HepG2 (cell line): Measurements from ENCODE around the gene IRAK4. TPM values are rescaled to one million over a fixed set of nuclear protein-coding genes. Genes with fewer than 3 reads are reported as not detected.

ENCODE experiments used
- ATAC-seq: fragments of 200-7000 bp; cut with Tn5 transposase; 3 replicates; pipeline ENCODE4 v1.9.1; 2020; ENCODE audit warnings: mild to moderate bottlenecking, moderate library complexity
- BruUV-seq: library from RNA; stranded (reverse); fragments of 400-500 nt; replicated peaks from 2 replicates; lab custom pipeline; 2021; lab: Mats Ljungman, UMichigan
- CTCF ChIA-PET: fragments of 300-600 bp; formaldehyde crosslinking; extraction: SDS; loops from one replicate; lab custom pipeline; 2021; ENCODE audit warnings: low total read pairs, inconsistent platforms, low intra/inter-chr PET ratio; lab: Yijun Ruan, JAX
- POLR2A ChIA-PET: fragments of 350-600 bp; sonication (Branson Sonifier 250); formaldehyde crosslinking; loops from one replicate; lab custom pipeline; 2020; ENCODE audit warnings: antibody characterized with exemption, inconsistent platforms; lab: Yijun Ruan, JAX
- DNase-seq: peaks from one replicate; pipeline ENCODE4 v3.0.0-alpha.2; 2015; ENCODE audit warnings: low spot score
- FAIRE-seq: peaks from 3 replicates; lab custom pipeline; 2011; peaks lifted over from hg19 to GRCh38; lab: Jason Lieb, UNC
- H2AFZ ChIP-seq: one replicate; pipeline ENCODE4 v1.6.1; 2011; ENCODE audit warnings: low read length, inconsistent platforms
- H3K27ac ChIP-seq: fragments of 300-600 bp; 3 replicates; pipeline ENCODE4 v1.8.0; 2011; ENCODE audit warnings: mixed run types, mild to moderate bottlenecking, mixed read lengths, low read length, inconsistent platforms; ENCODE audit not compliant: insufficient read depth; ENCODE audit errors: extremely low read length
- H3K27me3 ChIP-seq, 2 experiments: fragments of 200-600 bp in 1 of 2; 2 replicates in 1 of 2; 3 replicates in 1 of 2; pipeline versions ENCODE4 v1.6.0 to v1.8.0; 2011; ENCODE audit warnings: low read length in 2 of 2, mild to moderate bottlenecking in 2 of 2, moderate library complexity in 2 of 2, inconsistent platforms in 1 of 2; ENCODE audit not compliant: insufficient read depth in 2 of 2, control insufficient read depth in 1 of 2
- H3K36me3 ChIP-seq, 2 experiments: fragments of 200-600 bp in 1 of 2; replicated peaks in 1 of 2; 2 replicates in 1 of 2; 3 replicates in 1 of 2; pipeline versions ENCODE4 v1.5.1 to v1.8.0; 2011; ENCODE audit warnings: low read length in 2 of 2, inconsistent platforms in 1 of 2; ENCODE audit not compliant: insufficient read depth in 2 of 2, control insufficient read depth in 1 of 2
- H3K4me1 ChIP-seq: 2 replicates; pipeline ENCODE4 v1.5.1; 2012; ENCODE audit warnings: low read length, inconsistent platforms; ENCODE audit not compliant: insufficient read depth
- H3K4me2 ChIP-seq: 2 replicates; pipeline ENCODE4 v1.6.0; 2011; ENCODE audit warnings: low read depth, low read length, inconsistent platforms
- H3K4me3 ChIP-seq, 3 experiments: fragments of 200-600 bp in 1 of 3; sonication (generic), shearing (Covaris generic) in 1 of 3; replicated peaks in 1 of 3; 2 replicates each; pipeline ENCODE4 v1.5.1; 2011 to 2016; ENCODE audit warnings: low read length in 3 of 3, inconsistent platforms in 2 of 3, low read depth in 2 of 3, mild to moderate bottlenecking in 2 of 3, control low read depth in 1 of 3, mixed read lengths in 1 of 3; ENCODE audit not compliant: insufficient read depth in 1 of 3
- H3K79me2 ChIP-seq: one replicate; pipeline ENCODE4 v1.6.1; 2011; ENCODE audit warnings: low read length, inconsistent platforms; ENCODE audit not compliant: insufficient read depth
- H3K9ac ChIP-seq: 2 replicates; pipeline ENCODE4 v1.6.0; 2011; ENCODE audit warnings: mild to moderate bottlenecking, low read depth, low read length, inconsistent platforms; ENCODE audit not compliant: insufficient read depth
- H3K9me3 ChIP-seq: 2 replicates; pipeline ENCODE4 v1.5.1; 2012; ENCODE audit warnings: mild to moderate bottlenecking, low read length
- H4K20me1 ChIP-seq: 2 replicates; pipeline ENCODE4 v1.6.0; 2011; ENCODE audit warnings: inconsistent platforms, mild to moderate bottlenecking, low read length, moderate library complexity; ENCODE audit not compliant: insufficient read depth
- BRD4 ChIP-seq: sonication (generic); formaldehyde crosslinking; IDR thresholded peaks from 2 replicates; pipeline ENCODE4 v1.4.0; 2020; ENCODE audit warnings: missing genetic modification reagents
- GABPA ChIP-seq, 2 experiments: IDR thresholded peaks; 2 replicates each; pipeline ENCODE4 v1.6.1; 2011 to 2016; ENCODE audit warnings: low read depth in 2 of 2, low read length in 1 of 2, missing biosample characterization in 1 of 2, missing genetic modification characterization in 1 of 2
- JARID2 ChIP-seq: sonication (generic); formaldehyde crosslinking; IDR thresholded peaks from 2 replicates; pipeline ENCODE4 v1.8.1; 2023; ENCODE audit warnings: missing genetic modification reagents, inconsistent platforms; ENCODE audit not compliant: insufficient replicate concordance
- JDP2 ChIP-seq: sonication (generic); formaldehyde crosslinking; IDR thresholded peaks from 2 replicates; pipeline ENCODE4 v1.8.1; 2022; ENCODE audit warnings: missing genetic modification reagents, borderline replicate concordance
- KAT2B ChIP-seq: fragments of 150-350 bp; IDR thresholded peaks from 2 replicates; pipeline ENCODE4 v1.6.1; 2014; ENCODE audit warnings: low read depth, low read length, borderline replicate concordance
- MYNN ChIP-seq: sonication (generic); formaldehyde crosslinking; IDR thresholded peaks from 2 replicates; pipeline ENCODE4 v1.4.0; 2020; ENCODE audit warnings: mild to moderate bottlenecking, low read depth, missing genetic modification reagents
- ONECUT2 ChIP-seq: sonication (generic); formaldehyde crosslinking; IDR thresholded peaks from 2 replicates; pipeline ENCODE4 v1.4.0; 2020; ENCODE audit warnings: missing genetic modification reagents
- PREB ChIP-seq: sonication (generic); formaldehyde crosslinking; IDR thresholded peaks from 2 replicates; pipeline ENCODE4 v1.4.0; 2020; ENCODE audit warnings: missing genetic modification reagents
- RFX5 ChIP-seq: IDR thresholded peaks from 2 replicates; pipeline ENCODE4 v1.6.1; 2011; ENCODE audit warnings: low read depth, low read length, improper control_type of control experiment
- TAF1 ChIP-seq: sonication (generic); formaldehyde crosslinking; IDR thresholded peaks from 2 replicates; pipeline ENCODE4 v1.4.0; 2020; ENCODE audit warnings: missing genetic modification reagents
- ZBTB7B ChIP-seq: sonication (generic); formaldehyde crosslinking; IDR thresholded peaks from 2 replicates; pipeline ENCODE4 v1.4.0; 2020; ENCODE audit warnings: missing genetic modification reagents
- ZNF616 ChIP-seq: sonication (generic); formaldehyde crosslinking; IDR thresholded peaks from 2 replicates; pipeline ENCODE4 v1.5.0; 2020; ENCODE audit warnings: low read depth, mild to moderate bottlenecking, missing genetic modification reagents
- ZNF746 ChIP-seq: sonication (generic); formaldehyde crosslinking; IDR thresholded peaks from 2 replicates; pipeline ENCODE4 v1.8.0; 2022; ENCODE audit warnings: mild to moderate bottlenecking, missing genetic modification reagents
- WGBS: methylation state at CpG from one replicate; pipeline ENCODE4 v1.1.6; 2017; ENCODE audit warnings: low lambda C conversion rate; 5-methylcytosine and 5-hydroxymethylcytosine counted together
- in situ Hi-C: cut with HindIII; loops from 2 replicates; pipeline ENCODE4 v1.10.0; 2017; ENCODE audit warnings: low pct_unique_long_range_greater_than_20kb; ENCODE audit not compliant: extremely low pct_ligation_motif_present
- intact Hi-C: fragments of 100-400 bp; cut with micrococcal nuclease; formaldehyde crosslinking; loops from one replicate; pipeline ENCODE4 v1.10.0; 2022; ENCODE audit not compliant: unreplicated experiment
- polyA plus RNA-seq, 8 experiments: library from polyadenylated mRNA; depleted of rRNA in 3 of 8; stranded (reverse) in 7 of 8; unstranded in 1 of 8; fragments of >200 nt; fragmentation: Illumina TruSeq in 4 of 8; extraction: Trizol in 4 of 8; gene quantifications; 2 replicates each; pipeline versions ENCODE4 v1.2.1 to v1.2.3, GENCODE V29; 2011 to 2016; ENCODE audit warnings: low read depth in 4 of 8, missing spikeins in 1 of 8, mixed read lengths in 1 of 8; ENCODE audit not compliant: insufficient read depth in 1 of 8
- total RNA-seq, 5 experiments: library from RNA; depleted of rRNA; stranded (reverse); fragments of >200 nt; fragmentation: Illumina TruSeq; extraction: Trizol; gene quantifications; 2 replicates each; pipeline ENCODE4 v1.2.3, GENCODE V29; 2016; ENCODE audit warnings: low read depth in 1 of 5

IRAK4 gene
- total and polyA plus RNA-seq, 2 of the 13 experiments (the other 11 are each of a cell fraction or from before 2014, with no cell fraction given), result 6.6 to 7.1 TPM

- TSS peak; percentile 17 for BruUV-seq
- DNase-seq, result no peak
- intact Hi-C loops, result no loop called here
These were observed 35.6 kb upstream of the IRAK4 start for GRCh38 chr12:43723134-43723533.

GRCh38 chr12:43728117-43728516, 30.6 kb upstream of the IRAK4 start:
- WGBS, result 77% methylated on average over 2 of the region's 2 CpGs
- H3K9me3 ChIP-seq, result no peaks in the 10 kb centered on the region
- peaks cover 0 to 29% of the 10 kb centered on the region in 2 experiments; a peak in 1 of 5 replicates for H3K36me3 ChIP-seq
- intact Hi-C loops (loop anchor here (2.0 kb wide), 1 partner anchor 283 kb away; no protein-coding TSS in a partner anchor), in situ Hi-C loops (loop anchor here (10.0 kb wide), 1 partner anchor 223 kb away; no protein-coding TSS in a partner anchor)
- no peaks in the 10 kb centered on the region for H4K20me1 ChIP-seq
- H2AFZ ChIP-seq, result no peak overlapping the region
- no peak overlapping the region for H3K4me2 ChIP-seq
- H3K27me3 ChIP-seq, result no peaks in the 10 kb centered on the region
- no peak for TF ChIP-seq GABPA (IDR thresholded peaks at IDR 0.05; ENCODE audit: low read depth, low read length)
- TF ChIP-seq GABPA (CRISPR knock-in tag; IDR thresholded peaks at IDR 0.05; ENCODE audit: low read depth), result no peak
- peak; percentile 34; the same call in 1 of the 2 replicates for TF ChIP-seq ONECUT2
- 0 out of 2 replicates have a peak, but pooled peaks have one; percentile 45 for TF ChIP-seq KAT2B
- TF ChIP-seq BRD4 (CRISPR knock-in tag), result no peak
- H3K4me3 ChIP-seq, result no peak overlapping the region
- BruUV-seq, result no TSS peak
- ATAC-seq (no peak), DNase-seq (no peak), FAIRE-seq (no peak)
- H3K9ac ChIP-seq, result no peak overlapping the region
- POLR2A ChIA-PET, result no interaction called here
- H3K4me1 ChIP-seq, result no peaks in the 10 kb centered on the region
- no peak overlapping the region for H3K27ac ChIP-seq
- CTCF ChIA-PET, result interaction anchor here (1.3 kb wide), 1 partner anchor 284 kb away, joined by 6 read pairs; no protein-coding TSS in a partner anchor
- no peaks in the 10 kb centered on the region for H3K79me2 ChIP-seq

More at GRCh38 chr12:43723134-43723533, 35.6 kb upstream of the IRAK4 start:
- TF ChIP-seq RFX5, result no peak
- no peak for TF ChIP-seq JARID2 (CRISPR knock-in tag)
- no peak for TF ChIP-seq MYNN
- TF ChIP-seq JDP2 (CRISPR knock-in tag), result no peak
- no peak for TF ChIP-seq ZNF746 (CRISPR knock-in tag)
- no peak for TF ChIP-seq ZBTB7B (CRISPR knock-in tag)
- TF ChIP-seq TAF1, result no peak
- TF ChIP-seq PREB (CRISPR knock-in tag), result no peak
- TF ChIP-seq ZNF616 (CRISPR knock-in tag), result no peak
- Histone ChIP-seq H3K27ac (no peak overlapping the region), H2AFZ (no peak overlapping the region), H3K9ac (no peak overlapping the region), H3K4me1 (no peaks in the 10 kb centered on the region), H4K20me1 (no peaks in the 10 kb centered on the region), H3K27me3 (no peaks in the 10 kb centered on the region), H3K4me3 (no peak overlapping the region), H3K9me3 (no peaks in the 10 kb centered on the region), H3K79me2 (no peaks in the 10 kb centered on the region), H3K4me2 (no peak overlapping the region), H3K36me3 (0 out of 5 replicates have a peak, but pooled peaks cover 0 to 4% of the 10 kb centered on the region in 2 experiments)
- FAIRE-seq (no peak), ATAC-seq (no peak)
- POLR2A ChIA-PET, result no interaction called here
- CTCF ChIA-PET, result no interaction called here
- in situ Hi-C loops, result loop anchor here (10.0 kb wide), 1 partner anchor 218 kb away; no protein-coding TSS in a partner anchor
